Umbilical cord (tissue), 2 donors: ENCODE measurements around the gene HMG20A. TPM values are rescaled to one million over a fixed set of nuclear protein-coding genes. Genes with fewer than 3 reads are reported as not detected.

Experiments used
- DNase-seq: peaks from one replicate; pipeline ENCODE4 v3.0.0-alpha.2; 2015; ENCODE audit warnings: low spot score
- total RNA-seq: library from RNA; depleted of rRNA; stranded (reverse); fragments of >200 nt; gene quantifications from one replicate; pipeline ENCODE4 v1.2.3, GENCODE V29; 2014; ENCODE audit warnings: low replicate concordance; ENCODE audit not compliant: insufficient read depth

The HMG20A gene
- total RNA-seq, 1 donor from 2014 or later = 33.2 TPM

DNA sequence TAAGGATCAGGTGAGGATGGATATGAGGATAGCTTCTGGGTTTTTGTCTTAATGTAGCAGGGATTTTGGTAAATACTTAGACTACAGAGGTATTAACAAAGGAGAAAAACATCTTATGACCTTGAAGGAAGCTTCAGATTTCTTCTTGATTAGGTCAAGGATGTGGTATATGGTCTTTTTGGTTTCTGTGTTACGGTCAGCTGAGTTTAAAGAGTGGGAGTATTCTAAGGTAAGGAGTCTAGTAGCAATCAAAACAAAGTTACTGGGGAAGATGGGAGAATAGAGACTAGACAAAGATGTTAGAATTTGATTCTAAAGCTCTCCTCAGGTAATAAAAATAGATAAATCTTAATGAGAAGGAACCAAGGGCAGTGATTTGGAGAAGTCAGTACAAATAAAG, 6.2 kb downstream of the HMG20A start:
- DNase-seq = no peak

DNA sequence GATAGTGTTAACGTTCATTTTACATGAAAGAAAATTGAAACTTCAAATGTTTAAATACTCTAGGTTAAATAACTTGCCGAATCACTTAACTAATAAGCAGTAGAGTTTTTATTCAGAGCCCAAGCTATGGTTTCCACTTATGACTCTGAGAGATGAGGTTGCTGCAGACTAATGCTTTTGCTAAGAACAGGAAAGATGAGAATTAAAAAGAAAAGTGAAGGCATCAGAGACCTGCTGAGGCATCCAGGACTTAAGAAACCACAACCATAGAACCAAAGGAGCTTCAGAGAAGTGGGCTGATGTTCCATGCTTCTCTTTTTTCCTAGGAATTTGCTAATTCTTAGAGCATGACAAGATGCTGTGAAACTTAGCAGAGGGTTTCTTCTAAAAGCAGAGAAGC, 9.5 kb downstream of the HMG20A start:
- DNase-seq = no peak

DNA sequence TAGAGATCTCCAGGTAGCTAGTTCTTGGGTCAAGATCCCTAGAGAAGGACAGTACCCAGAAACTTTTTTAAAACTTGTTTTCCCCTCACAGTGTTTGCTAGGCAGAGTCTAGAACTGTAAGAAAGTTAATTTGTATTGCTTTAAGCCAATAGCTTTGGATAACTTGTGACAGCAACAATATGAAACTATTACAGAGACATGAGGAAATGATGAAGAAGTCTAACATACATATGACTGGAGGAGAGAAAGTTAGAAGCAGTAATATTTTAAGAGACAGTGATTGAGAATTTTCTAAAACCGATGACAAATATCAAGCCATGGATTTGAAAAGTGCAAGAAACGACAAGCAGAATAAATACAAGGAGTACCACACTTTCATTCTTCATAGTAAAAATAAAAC, 10.0 kb downstream of the HMG20A start:
- DNase-seq = no peak

DNA sequence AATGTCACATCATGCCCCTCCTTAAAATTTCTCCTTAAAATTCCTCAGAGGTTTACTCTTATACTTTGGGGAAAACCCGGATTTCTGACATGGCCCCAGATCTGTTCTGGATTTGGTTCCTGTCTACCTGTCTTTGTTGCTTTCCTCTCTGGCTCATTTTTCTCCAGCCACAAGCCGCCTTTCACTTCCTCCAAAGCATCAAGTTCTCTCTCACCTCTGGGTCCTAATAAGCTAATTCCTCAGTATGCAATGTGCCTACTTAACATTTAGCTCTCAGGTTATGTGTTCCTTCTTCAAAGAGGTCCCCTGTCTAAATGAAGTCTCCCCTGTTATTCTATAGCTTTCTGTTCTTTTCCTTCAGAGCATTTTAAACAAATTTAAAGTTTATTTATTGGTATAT, 16.1 kb downstream of the HMG20A start:
- no peak for DNase-seq

DNA sequence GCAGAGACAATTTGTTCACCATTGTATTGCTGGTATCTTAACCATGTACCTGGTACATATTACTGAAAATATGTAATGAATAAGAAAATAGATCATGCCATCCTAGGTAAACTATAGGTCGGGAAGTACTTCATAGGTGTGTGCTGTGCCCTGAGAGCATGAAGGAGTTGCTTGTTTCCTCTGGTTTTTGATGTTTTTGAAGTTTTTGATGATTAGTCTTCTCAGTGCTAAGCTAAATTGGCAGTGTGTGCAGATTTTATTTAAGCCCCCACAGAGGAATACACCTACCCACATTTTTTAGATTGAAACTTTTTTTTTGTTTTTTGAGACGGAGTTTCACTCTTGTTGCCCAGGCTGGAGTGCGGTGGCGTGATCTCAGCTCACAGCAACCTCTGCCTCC, 16.6 kb downstream of the HMG20A start:
- DNase-seq = no peak

DNA sequence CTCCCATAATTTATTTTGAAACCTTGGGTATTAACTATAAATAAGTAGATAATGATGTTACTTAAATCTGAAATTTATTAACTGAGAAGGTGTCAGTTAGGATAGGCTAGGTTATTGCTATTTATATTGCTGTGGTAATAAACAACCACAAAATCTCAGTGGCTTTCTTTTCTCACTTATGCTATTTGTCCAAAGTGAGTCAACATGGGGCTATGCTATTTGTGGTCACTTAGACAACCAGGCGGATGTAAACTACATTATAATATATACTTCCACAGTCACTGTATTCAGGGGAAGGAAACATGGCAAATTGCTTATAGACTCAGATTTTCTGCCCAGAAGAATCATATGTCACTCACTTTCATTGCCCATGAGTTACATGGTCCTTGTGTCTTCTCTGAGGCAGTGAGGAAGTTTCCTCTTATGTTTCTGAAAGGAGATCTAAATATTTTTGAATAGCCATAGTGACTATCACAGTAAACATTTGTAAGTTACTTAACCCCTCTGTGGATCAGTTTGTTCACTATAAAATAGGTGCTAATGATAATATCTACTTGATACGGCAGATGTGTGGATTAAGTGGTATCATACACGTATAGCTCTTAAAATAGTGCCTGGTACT, 19.8 kb downstream of the HMG20A start:
- DNase-seq = no peak

DNA sequence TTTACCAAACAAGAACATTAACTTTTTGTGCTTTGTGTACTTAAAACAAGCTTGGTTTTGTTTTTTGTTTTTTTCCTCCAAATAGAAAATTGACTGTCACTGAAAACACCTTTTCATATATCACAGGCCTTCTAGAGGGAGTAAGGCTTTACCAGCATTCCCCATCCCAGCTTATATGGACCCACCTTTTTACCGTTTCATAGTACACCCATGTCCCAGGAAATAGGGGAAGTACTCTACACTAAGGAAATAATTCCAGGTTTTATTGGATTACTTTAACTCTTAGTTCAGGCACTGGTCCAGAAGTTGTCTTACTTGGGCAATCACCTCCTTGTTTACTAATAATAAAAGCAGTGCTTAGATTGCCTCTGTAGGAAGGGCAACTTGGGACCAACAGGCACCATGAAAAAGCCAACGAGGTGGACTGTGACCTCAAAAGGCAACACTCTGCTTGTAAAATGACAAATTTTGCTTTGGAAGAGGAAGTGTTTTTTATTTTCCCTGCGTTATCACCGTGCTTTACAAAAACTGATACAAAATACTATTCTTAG, 26.2 kb downstream of the HMG20A start:
- DNase-seq = no peak

DNA sequence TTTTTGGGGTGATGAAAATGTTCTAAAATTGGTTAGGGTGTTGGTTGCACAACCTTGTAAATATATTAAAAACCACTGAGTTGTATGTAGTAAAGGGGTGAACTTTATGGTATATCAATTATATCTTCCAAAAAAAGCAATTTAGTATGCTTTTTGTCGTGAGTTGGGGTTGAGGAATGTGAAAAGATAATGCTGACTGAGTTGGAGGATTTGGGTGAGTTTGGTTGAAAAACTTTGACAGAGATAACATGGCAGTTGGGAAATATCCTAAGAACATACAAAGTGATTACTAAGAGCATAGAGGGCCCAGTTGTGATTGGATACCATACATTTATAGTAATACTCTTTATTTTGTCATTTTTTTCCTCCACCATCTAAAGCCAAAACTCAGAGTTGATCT, 33.6 kb downstream of the HMG20A start:
- DNase-seq = peak; percentile 44

DNA sequence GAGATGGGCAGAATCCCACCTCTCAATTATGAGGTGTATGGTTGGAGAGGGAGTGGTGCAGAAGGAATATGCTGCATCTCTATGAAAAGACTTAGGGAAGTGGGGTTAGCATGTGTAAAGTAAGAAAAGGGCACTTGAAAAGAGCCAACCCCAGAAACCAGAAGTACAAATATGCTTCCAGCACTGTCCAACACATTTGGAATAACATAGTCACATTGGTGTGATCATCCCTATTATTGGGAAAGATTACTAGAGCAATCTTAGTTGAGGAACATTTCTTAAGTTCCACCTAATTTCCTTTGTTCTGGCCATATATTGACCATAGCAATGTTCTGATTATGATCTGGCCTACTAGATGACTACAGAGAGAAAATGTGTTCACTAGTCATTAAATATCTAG, 34.3 kb downstream of the HMG20A start:
- no peak for DNase-seq

DNA sequence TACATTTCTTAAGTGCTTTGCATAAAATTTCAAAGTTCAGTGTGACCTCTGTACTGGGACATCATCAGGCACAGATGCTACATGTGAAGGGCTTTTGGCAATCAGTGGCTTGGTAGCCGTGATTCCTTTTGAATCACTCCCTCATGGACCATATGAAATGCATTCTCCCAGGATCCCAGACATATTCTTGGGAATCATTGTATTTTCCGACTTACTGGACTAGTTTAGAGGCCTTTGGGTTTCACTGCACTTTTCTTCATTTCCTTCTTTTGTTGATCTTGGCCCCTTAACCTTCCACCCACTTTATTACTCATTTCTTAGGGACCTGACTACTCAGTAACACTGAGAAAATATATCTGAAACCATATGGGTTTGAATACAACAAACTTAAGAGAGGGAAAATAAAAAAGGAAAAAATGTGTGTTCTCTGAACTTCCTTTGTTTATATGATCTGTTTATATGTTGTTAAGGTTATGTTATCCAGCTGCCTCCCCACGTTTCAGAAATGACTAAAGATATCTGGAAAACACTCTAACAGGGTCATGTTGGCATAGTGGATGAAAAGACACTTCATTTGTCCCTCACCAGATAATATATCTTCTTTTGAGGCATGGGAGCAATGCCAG, 35.1 kb downstream of the HMG20A start:
- DNase-seq = peak; percentile 40

DNA sequence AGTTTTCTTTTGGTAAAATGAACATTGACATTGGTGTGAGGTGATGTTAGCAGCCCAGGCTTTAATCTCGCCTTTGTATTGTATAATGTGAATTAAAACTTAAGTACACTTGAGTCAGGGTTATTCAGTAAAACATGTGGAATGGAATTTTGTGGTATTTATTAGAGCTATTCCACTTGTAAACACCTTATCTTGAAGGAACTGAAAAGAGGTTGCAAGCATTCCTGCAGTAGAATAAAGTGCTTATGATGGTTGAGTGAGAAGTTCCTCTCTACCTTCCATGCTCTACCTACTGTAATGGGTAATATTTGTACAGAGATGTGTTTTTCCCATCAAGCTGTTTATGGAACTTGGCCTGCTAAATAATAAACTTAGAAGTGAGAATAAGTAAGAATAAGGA, 36.1 kb downstream of the HMG20A start:
- no peak for DNase-seq

DNA sequence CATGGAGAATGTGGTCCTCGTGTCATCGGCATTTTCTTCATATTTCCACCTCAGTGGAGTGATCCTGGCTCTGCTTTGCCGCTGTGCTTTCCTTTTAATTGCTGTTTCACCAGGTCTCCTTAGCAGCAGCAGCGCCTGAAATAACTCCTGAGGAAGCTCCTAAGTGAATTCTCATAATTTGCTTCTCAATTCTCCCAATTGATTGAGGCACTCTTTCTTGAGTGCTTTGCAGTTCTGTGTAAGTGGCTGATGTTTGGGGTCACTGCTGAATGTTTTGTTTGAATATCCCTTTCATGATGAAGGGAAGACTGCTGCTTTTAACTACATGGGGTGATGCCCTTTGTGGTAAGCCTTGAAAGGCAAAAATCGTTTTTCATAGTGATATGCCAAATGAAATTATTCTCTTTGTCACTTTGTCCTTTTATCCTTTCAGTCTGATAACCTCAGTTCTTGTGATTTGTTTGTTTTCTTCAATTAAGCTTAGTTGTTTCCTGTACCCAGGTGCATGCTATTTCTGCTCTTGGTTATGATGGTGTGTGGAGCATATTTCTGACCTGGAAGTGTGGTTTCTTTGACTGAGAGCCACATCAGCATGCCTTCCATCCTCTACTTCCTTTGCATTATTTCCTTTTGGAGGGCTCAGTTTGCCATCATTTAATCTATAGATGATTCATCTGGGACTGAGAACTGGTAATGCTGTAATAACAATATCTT, 36.7 kb downstream of the HMG20A start:
- DNase-seq = no peak

DNA sequence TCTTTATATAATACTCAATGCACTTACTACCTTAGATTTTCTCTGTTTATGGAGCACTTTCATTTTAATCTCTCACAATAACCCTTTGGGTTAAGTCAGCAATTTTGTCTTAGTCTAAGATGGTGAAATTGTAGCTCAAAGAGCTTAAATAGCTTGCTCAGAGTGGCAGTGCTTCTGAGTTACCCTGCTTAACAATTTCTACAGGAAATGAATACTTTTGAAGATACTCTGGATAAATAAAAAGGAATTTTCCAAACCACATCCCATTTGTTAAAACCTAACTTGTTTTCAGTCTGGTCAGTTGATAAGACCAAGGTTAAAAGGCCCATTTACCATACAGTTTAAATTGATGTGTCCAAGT, 37.2 kb downstream of the HMG20A start:
- DNase-seq = peak; percentile 23

DNA sequence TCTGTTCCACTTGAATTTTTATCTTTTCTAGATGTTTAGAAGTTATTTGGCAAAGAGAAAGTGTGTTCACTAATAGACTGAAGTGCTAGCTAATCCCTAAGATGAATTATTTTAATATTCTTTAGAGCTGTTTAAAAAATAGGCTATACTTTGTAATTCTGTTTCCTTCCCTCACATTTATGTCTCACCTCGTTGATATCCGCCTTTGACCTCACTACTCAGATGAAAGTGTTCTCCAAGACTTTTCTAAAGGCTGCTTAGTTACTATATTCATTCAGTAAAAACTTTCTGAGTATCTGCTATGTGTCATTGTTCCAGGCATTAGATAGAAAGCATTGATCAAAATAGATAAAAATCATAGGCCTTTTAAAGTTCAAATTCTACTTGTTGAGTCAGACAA, 38.3 kb downstream of the HMG20A start:
- no peak for DNase-seq

DNA sequence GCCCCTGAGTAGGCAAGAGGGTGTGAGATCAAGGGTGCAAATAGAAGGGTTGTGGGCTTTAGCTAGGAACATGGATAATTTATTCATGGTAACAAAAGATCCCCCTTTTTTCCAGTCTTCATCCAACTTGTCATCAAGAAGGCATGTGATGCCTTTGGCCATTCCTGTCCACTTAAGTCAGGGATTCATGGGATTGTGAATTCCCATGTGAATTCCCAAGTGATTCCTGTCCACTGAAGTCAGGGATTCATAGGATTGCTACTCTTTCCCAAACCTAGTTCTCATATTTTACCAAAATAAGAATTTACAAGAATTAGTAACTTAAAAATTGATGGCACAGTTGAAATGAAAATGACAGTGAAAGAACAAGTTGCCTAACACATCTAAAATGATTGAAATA, 40.8 kb downstream of the HMG20A start:
- DNase-seq = no peak

DNA sequence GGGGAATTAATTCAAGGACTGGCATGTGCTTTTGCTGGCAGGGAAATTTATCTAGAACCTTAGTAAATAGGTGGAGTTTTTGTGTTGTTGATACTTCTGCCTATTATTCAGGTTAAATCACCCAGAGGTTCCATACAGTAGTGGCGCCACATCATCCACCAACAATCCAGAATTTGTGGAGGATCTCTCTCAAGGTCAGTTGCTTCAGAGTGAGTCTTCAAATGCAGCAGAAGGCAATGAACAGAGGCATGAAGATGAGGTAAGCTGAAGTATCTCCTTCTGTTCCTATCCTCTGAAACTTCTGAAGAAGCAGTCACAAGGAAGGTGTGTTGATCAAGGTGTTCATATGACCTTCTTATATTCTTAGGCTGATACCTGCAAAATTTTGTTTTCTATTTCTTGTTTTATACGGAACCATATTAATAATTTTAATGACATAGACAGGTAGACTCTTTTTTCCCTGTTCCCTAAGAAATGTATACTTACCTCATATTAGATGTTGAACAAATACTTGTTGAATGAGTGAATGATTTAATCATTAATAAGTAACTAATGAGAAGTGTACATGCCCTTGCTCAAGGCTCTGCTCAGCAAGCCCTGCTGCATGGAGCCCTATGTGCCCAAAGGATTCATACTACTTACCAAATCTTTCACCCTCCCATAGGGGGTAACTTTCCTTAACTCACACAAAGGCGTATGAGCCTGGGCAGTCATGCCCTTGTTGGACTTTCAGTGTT, 43.6 kb downstream of the HMG20A start:
- DNase-seq = no peak

DNA sequence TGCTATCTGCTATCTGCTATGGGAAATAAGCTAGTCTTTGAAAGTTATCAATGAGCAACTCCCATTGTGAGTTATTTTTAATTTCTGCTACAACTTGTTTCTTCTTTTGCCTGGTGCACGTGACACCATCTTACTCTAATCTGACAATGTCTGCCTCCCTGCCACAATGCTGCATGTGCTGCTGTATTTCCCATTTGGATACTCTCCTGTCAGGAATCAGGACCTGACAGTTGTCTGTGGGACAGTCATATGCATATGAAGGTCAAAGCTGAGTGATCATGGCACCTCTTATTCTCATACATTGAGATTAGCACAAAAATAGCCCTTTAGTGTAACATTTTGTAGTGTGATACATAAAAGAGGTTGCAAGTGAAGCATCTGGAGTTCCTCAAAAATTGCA, 45.8 kb downstream of the HMG20A start:
- no peak for DNase-seq

DNA sequence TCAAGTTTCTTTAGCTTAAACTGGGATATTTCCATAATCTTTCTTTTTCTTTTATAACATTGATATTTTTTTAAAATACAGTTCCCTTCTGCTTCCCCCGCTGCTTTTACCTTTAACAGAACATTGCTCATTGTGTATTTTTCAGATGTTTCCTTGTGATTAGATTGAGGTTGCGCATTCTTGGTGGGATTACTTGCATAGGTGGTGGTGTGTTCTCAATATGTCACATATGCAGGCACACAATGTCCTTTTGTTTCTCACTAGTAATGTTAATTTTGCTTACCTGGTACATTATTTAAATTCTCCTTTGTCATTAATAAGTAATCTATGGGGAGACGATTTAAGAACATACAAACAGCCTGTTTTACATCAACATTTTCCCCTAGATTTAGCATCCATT, 48.2 kb downstream of the HMG20A start:
- no peak for DNase-seq

DNA sequence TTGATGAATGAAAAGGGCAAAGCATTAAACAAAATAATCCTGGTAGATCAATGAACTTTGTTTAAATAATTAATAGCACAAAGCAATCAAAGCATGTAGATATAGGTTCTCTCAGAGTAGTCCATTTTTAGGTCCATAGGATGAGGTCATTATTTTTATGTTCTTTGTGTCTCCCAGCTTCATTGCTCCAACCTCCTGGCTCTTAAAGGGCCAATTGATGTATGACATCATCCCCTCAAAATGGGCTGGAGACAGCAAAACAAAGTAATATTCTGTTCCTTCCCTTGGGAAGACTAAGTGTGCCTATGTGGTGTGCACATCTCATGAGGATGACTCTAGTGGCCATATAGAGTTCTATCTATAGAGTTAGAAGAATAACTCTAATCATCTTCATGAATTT, 49.5 kb downstream of the HMG20A start:
- DNase-seq = no peak

DNA sequence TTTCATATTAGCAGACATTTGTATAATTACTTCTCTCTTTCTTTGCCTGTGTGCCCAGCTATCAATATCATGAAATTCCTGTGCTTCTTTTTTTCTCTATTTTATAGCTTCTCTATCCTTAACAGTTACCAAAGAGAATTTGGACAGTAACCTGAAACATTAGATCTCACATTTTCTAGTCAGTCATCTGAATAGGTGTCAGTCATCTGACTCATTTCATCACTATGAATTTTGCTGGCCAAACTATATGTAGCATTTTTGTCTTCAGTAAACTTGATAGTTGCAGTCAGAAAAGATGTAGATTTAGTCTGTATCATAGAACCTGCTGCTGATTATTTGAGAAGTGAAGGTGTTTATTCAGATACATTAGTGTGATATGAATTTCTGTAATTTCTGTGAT, 52.6 kb downstream of the HMG20A start:
- DNase-seq = no peak

DNA sequence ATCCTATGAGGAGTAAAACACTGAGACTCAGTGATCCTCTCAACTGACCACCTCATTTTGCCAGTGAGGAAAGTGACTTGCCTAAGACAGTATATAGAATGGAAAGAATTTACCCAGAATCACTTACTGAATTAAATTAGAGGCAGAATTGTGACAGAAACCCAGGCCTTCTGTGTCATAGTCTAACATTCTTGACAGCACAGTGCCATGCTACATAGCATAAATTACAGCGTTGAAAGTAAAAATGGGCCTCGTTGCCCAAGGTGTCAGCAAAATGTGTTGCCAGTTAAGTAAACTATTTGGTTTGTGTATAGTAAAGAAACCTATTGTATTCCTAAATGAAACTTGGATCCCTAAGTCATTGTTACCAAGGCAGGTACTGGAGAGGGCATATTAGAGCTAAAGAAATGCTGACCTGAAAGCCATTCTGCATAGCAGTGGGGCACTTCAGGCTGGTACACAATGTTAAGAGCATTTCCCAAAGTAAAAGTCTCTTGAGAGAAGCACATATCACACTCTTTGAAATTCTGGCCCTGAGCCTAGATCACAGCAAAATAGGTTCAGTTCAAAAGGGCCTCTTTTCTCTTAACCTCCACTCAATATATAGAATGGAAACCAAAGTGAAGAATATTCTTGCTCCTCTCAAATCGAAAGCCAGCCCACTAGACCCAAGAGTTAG, 53.8 kb downstream of the HMG20A start:
- no peak for DNase-seq

DNA sequence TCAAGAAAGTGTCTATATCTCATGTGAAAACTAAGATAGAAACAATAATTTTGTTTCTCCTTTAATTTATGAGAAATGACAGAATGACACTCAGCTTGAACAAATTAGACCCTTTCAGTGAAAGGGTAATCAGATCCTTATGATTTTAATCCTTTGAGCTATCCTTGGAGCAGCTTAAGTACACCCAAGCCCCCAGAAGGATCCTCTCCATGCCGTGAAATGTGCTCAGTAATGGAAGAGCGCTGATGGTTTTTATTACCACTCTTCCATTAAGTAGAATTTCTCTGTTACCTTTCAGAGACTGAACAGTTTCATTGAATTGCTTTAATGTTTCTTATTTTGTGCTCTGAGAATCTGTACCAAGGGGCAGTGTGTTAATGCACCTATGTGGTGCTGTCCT, 54.3 kb downstream of the HMG20A start:
- no peak for DNase-seq
